ENCODE results near the gene NPPB. TPM values are rescaled to one million over a fixed set of nuclear protein-coding genes. Genes with fewer than 3 reads are reported as not detected.

NPPB gene
- total RNA-seq, 4 donors from 2014 or later: not detected

GRCh38 chr1:11879311-11880180 is 20.8 kb upstream of the NPPB start:
- TF ChIP-seq CTCF (IDR thresholded peaks at IDR 0.05) (no peak), EP300 (IDR thresholded peaks at IDR 0.05) (no peak), POLR2A (IDR thresholded peaks at IDR 0.05) (no peak)
- Histone ChIP-seq H3K27me3 (no peaks in the 10 kb centered on the region), H3K9me3 (no peaks in the 10 kb centered on the region), H3K4me1 (peaks cover 0 to 39% (median 15%) of the 10 kb centered on the region in 4 donors), H3K4me3 (no peak overlapping the region), H3K27ac (peak overlapping the region in 2 of 4 donors; percentile 80 to 93), H3K36me3 (no peaks in the 10 kb centered on the region)
- 82 to 84% methylated on average over 21 to 28 of the region's 28 CpGs for WGBS, 2 donors
- DNase-seq (ENCODE audit: low spot score in 2 of 2): no peak

GRCh38 chr1:11878891-11879190 is 20.1 kb upstream of the NPPB start:
- Histone ChIP-seq H3K27me3 (no peaks in the 10 kb centered on the region), H3K4me1 (peaks cover 0 to 39% (median 15%) of the 10 kb centered on the region in 4 donors), H3K27ac (peak overlapping the region in 1 of 4 donors; percentile 80), H3K4me3 (no peak overlapping the region), H3K9me3 (no peaks in the 10 kb centered on the region), H3K36me3 (no peaks in the 10 kb centered on the region)
- DNase-seq (ENCODE audit: low spot score in 2 of 2): no peak
- no peak for TF ChIP-seq POLR2A (IDR thresholded peaks at IDR 0.05)
- TF ChIP-seq EP300 (IDR thresholded peaks at IDR 0.05): no peak
- TF ChIP-seq CTCF (IDR thresholded peaks at IDR 0.05): no peak
- 91 to 97% methylated on average over 4 to 6 of the region's 6 CpGs for WGBS, 2 donors

- H3K4me3 ChIP-seq: no peak overlapping the region
- H3K36me3 ChIP-seq: no peaks in the 10 kb centered on the region
- TF ChIP-seq EP300 (IDR thresholded peaks at IDR 0.05) (no peak), CTCF (IDR thresholded peaks at IDR 0.05) (no peak), POLR2A (IDR thresholded peaks at IDR 0.05) (no peak)
- H3K27me3 ChIP-seq: no peaks in the 10 kb centered on the region
- DNase-seq (ENCODE audit: low spot score in 2 of 2): no peak
- H3K4me1 ChIP-seq: peaks cover 0 to 39% (median 15%) of the 10 kb centered on the region in 4 donors
- no peaks in the 10 kb centered on the region for H3K9me3 ChIP-seq
- WGBS, 2 donors: 81 to 88% methylated on average over 8 to 20 of the region's 31 CpGs
- no peak overlapping the region for H3K27ac ChIP-seq
Observed at GRCh38 chr1:11878081-11878890, 19.5 kb upstream of the NPPB start.

GRCh38 chr1:11877074-11877473 is 18.3 kb upstream of the NPPB start:
- Histone ChIP-seq H3K36me3 (no peaks in the 10 kb centered on the region), H3K4me1 (peaks cover 0 to 34% (median 15%) of the 10 kb centered on the region in 4 donors), H3K27ac (no peak overlapping the region), H3K4me3 (no peak overlapping the region), H3K27me3 (no peaks in the 10 kb centered on the region), H3K9me3 (no peaks in the 10 kb centered on the region)
- TF ChIP-seq CTCF (IDR thresholded peaks at IDR 0.05) (no peak), EP300 (IDR thresholded peaks at IDR 0.05) (no peak), POLR2A (IDR thresholded peaks at IDR 0.05) (no peak)
- 52 to 60% methylated on average over 6 of the region's 6 CpGs for WGBS, 2 donors
- DNase-seq (ENCODE audit: low spot score in 2 of 2): no peak

- H3K27me3 ChIP-seq: peaks cover 0 to 4% of the 10 kb centered on the region in 2 donors
- H3K9me3 ChIP-seq: no peaks in the 10 kb centered on the region
- H3K36me3 ChIP-seq: no peaks in the 10 kb centered on the region
- 70 to 83% methylated on average over 7 to 9 of the region's 10 CpGs for WGBS, 2 donors
- no peak for TF ChIP-seq EP300 (IDR thresholded peaks at IDR 0.05)
- no peak for TF ChIP-seq POLR2A (IDR thresholded peaks at IDR 0.05)
- no peak for TF ChIP-seq CTCF (IDR thresholded peaks at IDR 0.05)
- H3K4me1 ChIP-seq: peaks cover 0 to 18% (median 6%) of the 10 kb centered on the region in 4 donors
- peak overlapping the region in 1 of 4 donors; percentile 64 for H3K27ac ChIP-seq
- no peak overlapping the region for H3K4me3 ChIP-seq
- DNase-seq (ENCODE audit: low spot score in 2 of 2): no peak
Observed at GRCh38 chr1:11875094-11875493, 16.3 kb upstream of the NPPB start.

Data from tibial nerve (tissue), 4 donors.